GM10266 (cell line): Measurements from ENCODE around the gene CFAP43.

Experiments used
- DNase-seq: peaks from one replicate; pipeline ENCODE4 v3.0.0; 2012; ENCODE audit errors: extremely low spot score
- CTCF ChIP-seq: IDR thresholded peaks from 2 replicates; pipeline ENCODE4 v1.5.1; 2012; ENCODE audit warnings: mild to moderate bottlenecking, low read depth; ENCODE audit not compliant: control insufficient read depth, insufficient read depth; ENCODE audit errors: missing control alignments

Gene CFAP43

GRCh38 chr10:104231784-104232612, at the start of gene CFAP43:
TSS of gene CFAP43 (minus strand) at chr10:104232364. CDS start at chr10:104232246, 118 bp downstream.
- TF ChIP-seq CTCF, result no peak
- DNase-seq, result peak; percentile 99

- TF ChIP-seq CTCF, result no peak
- DNase-seq, result no peak
Measured at GRCh38 chr10:104281694-104282093, 49.5 kb upstream of the CFAP43 start.

- DNase-seq, result no peak
- no peak for TF ChIP-seq CTCF
Measured at GRCh38 chr10:104279550-104280259, 47.5 kb upstream of the CFAP43 start.

- no peak for DNase-seq
- no peak for TF ChIP-seq CTCF
Measured at GRCh38 chr10:104277785-104278184, 45.6 kb upstream of the CFAP43 start.

- DNase-seq, result no peak
- TF ChIP-seq CTCF, result no peak
Measured at GRCh38 chr10:104276192-104276591, 44.0 kb upstream of the CFAP43 start.

- DNase-seq, result peak; percentile 51
- peak; percentile 84 for TF ChIP-seq CTCF
Measured at GRCh38 chr10:104274762-104275721, 42.9 kb upstream of the CFAP43 start.
